HG02852 (cell line): ENCODE results near the gene THSD7A.

Source experiments
- ATAC-seq: cut with Tn5 transposase; IDR thresholded peaks from one replicate; pipeline ENCODE4 v1.9.1; 2021; ENCODE audit warnings: mild to moderate bottlenecking, moderate library complexity; ENCODE audit not compliant: unreplicated experiment

THSD7A gene

DNA sequence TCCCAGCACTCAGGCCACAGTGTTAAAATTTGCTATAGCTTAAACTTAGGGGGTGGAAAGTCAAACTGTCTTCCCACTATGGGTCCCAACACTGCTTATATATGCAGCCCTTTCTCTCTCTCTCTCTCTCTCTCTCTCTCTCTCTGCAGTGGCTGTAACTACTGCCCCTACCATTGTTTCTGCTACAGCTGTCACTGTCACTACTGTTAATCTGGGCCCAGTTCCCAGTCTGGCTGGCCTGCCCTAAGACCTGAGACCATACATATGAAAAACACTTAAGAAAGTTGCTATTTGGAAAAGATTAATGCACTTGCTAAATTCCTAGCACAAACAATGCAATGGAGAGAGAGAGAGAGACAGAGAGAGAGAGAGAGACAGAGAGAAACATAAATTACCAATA is 78.6 kb downstream of the THSD7A start:
- no peak for ATAC-seq

DNA sequence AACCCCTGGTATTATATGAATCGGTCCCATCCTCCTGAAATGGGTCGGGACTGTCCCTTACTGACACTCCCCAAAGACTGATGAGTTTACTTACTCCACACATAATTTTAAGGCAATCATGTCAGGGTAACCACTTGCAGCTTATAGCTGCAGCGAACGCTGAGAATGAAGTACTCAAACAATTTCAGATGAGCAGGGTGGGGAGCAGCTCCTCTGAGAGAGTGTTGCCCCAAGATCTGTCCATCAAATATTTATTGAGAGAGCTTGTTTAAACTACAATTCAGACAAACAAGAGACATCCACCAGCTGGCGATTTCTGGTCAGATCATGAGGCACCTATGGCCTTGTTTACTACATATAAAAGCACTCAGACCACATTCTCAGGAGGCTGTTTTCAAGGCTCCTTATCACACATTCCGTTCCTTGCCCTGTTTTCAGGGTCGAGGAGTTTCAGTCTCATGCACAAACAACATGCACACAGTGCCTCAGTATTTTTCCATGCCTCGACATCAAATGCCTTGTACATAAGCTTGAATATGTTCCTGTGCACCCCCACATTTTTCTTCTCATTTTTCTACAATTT is 80.1 kb downstream of the THSD7A start:
- ATAC-seq, result no peak

DNA sequence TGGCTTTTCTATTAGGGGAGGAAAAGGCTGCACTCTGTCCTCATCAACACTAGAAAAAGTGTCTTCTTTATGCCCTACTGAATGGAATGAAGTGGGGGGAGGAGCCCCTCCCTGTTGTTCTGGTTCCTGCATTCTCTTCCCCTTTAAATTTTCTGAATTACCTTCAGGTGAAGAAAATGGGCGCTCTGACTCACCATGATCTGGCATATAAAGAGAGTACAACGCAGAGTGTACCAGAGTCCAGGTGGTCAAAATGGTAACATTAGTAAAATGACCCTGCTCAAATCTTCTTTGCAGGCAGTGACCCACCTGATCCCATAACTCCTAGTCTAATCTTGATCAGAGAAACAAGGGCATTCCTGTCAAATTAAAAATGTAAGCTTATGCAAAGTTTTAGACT is 80.7 kb downstream of the THSD7A start:
- ATAC-seq, result no peak

DNA sequence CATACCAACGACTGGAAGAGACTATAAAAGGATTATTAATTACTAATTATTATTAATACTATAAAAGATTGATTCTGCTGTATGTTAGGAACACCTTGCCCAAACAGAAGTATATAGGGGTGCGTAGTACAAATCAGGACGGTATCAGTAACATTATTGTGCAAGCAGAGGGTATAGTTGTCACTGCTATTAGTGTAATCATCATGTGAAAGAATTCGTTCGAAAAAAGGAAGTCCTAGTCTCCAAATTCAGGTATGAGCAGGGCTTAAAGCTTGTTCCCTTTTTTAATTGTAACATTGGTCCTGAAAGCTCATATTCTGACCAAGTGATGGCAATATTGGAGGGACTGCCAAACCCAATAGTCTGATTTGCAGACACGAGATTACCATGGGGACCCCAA is 81.8 kb downstream of the THSD7A start:
- no peak for ATAC-seq

DNA sequence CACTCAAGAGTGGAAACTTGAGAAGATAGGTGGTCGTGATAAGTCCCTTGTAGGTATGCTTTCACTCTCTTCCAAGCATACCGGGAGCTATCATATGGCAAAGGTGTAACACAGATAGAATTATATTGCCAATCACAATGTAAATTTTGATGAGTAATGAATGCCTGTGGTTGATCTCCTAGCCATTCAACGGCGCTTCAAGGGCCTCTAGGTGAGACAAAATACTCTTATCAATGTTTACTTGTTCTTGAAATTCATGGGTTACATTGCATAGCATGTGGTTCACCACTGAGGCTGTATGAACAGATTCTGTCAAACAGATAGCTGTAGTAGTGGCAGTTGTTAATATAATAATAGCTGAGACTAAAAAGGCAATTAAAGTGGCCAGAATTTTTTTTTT is 82.4 kb downstream of the THSD7A start:
- ATAC-seq, result no peak

DNA sequence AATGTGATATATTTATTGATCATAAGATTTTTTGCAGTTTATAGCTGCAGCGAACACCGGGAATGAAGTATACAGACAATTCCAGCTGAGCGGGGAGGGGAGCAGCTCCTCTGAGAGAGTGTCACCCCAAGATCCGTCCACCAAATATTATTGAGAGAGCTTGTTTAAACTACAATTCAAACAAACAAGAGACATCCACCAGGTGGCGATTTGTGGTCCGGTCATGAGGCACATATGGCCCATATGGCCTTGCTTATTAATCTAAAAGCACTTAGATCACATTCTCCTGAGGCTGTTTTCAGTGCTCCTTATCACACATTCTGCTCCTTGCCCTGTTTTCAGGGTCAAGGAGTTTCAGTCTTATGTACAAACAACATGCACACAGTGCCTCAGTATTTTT is 83.1 kb downstream of the THSD7A start:
- no peak for ATAC-seq

DNA sequence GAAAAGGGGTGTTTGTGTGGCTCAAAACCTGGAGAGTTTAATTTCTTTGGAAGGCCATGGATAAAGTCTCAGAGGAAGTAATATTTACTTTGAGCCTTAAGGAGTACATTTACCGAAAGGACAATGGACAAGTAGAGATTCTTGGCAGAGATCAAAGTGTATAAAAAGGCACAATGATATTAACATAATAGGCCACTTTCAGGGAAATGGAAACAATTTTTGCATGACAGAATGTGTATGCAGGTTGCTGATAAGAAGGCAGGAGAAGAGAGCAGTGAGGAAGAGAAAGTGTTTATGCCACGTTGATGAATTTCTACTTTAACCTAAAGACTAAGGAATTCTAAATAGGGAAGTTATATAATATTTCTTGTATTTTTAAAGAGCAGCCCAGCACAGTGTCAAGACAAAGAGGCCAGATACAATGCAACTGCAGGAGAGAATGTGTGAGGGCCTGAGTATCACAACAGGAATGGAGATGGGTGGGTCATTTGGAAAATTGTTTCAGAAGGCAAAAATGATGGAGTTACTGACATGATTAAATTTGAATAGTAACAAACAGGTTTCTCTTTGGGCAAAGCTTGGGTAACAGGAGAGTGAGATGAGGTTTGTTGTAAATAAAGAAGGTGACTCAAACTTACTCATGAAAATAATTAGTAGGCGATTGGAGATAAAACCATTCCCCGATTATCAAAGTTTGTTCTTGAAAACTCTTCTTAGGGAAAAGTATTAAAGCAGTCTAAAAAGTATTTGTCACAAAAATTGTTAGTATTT is 84.1 kb downstream of the THSD7A start:
- no peak for ATAC-seq

DNA sequence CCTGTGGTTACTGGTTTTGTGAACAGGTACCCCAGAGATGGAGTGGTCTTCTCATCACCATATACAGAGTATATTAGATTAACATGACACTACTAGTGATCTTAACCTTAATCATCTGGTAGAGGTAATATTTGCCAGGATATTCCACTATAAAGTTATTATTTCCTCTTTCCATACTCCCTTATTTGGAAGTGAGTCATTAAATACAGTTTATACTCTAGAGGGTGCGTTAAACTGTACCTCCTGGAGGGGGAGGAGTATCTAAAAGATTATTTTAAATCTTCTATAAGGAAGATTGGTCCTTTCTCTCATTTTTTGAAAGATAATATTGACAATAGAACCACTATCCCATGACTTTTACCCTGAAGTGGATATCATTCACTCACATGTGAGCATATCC is 85.4 kb downstream of the THSD7A start:
- no peak for ATAC-seq

DNA sequence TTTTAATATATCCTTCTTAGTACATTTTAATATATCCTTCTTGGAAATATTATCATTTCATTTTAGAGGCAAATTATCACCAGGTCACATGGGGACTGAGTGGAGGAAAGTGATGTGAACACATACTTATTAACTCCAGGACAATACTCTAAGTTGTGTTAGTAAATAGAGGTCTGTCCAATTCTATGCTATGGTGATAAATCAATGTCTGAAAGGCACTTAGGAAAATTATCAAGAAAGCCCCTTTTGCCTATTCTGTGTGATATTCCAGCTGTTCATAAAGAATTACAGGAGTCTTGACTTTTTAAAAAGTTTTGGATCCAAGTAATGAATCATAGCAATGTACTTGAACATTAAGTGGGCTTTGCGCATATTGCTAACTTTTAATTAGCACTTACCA is 88.5 kb downstream of the THSD7A start:
- ATAC-seq, result no peak

DNA sequence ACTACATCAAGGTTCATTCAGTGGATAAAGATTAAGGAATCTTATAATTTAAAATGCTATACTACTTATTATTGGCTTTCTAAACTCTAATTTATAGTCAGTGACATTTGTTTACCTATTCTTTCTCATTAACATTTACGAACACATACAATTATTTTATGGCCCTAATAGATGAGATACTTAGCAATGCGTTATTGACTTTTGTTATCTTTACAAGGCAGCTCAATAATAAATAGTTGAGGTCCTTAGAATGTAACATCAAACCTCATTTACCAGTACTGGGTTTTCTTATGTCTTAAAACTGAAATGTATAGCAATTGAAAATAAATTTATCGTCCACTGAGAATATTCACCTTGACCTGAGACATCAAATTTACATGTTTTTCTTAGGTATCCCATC is 89.0 kb downstream of the THSD7A start:
- ATAC-seq, result no peak

DNA sequence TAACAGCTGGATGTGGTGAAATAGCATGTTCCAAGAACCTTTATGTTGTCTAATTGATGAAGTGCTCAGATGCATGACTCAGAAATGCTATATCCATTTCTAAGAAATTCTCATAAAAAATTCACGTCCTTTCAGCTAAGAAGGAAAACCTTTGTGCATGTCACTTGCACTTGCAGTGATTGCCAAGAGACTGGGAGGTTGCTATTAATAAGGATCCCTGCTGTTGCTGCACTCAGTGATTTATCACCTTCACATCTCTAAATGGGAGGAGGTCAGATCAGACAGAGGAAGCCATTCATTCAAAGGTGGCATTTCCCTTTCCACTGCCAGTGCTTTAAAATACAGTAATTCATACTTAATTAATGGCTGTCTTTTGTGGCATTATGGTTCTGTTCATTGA is 89.5 kb downstream of the THSD7A start:
- ATAC-seq, result no peak

DNA sequence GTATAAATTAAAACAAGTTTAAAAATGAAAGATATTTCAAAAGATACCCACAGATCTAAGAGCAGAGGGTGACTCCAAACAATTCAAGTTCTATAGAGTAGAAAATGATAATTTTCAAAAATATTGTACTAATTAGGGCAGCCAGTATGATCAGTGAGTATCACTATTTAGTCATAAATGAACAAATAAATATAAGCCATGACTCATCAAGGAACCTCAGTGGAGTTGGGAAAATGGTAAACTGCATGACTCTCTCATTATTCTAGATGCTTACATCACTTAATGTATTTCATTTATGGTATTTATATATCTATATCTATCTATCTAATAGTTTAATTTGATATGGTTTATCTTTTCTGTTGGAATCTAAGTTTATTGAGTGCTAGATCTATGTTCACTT is 94.3 kb downstream of the THSD7A start:
- ATAC-seq, result no peak

DNA sequence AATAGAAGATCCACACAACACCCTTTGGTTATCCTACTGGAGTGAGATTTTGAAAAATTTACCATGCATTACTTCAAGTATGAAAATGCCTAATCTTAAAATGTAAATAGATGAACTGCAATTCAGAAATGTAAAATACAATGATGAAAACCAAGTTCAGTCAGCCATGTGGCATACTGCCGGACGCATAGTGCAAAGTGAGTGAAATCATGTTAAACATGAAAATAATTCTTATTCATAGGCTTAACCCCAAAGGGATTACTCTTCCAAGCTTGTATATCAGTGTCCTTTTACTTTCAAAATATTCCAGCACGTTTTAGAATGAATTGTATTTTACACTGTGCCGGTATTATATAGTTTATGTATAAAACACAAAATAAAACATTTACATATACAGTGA is 99.8 kb downstream of the THSD7A start:
- no peak for ATAC-seq

DNA sequence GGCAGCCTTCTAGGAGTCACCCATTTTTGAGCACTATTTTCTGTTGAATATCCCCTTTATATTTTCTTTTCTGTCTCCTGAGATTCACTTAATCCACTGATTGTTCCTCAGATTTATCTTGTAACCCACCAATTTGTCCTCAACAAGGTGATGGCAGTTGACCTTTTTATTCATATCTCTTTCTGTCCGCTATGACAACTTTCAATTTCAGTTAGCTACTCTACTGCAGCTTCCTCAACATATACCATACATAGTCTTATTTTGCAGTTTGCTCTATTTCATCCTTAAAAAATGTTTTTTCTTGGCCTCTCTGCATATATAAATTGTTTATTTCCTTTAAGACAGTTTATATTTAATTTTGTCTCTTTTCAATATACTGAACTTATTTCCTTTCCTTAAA is 101.3 kb downstream of the THSD7A start:
- no peak for ATAC-seq

DNA sequence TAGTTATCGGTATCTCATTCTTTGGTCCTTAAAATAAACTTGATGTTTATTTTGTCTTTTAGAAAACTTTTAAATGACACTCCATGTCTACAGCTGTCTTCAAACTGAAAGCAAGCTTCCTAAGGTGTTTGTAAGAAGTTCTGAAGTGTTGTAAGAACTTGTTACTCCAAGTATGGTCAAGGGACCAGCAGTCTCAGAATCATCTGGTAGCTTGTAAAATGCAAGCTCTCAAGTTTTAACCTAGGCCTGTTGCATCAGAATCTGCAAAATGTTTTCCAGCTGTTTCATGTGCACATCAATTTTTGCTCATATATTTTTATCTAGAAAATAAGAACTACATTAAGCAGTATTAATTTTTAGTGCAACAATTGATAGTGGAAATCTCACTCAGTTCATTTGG is 104.1 kb downstream of the THSD7A start:
- no peak for ATAC-seq

DNA sequence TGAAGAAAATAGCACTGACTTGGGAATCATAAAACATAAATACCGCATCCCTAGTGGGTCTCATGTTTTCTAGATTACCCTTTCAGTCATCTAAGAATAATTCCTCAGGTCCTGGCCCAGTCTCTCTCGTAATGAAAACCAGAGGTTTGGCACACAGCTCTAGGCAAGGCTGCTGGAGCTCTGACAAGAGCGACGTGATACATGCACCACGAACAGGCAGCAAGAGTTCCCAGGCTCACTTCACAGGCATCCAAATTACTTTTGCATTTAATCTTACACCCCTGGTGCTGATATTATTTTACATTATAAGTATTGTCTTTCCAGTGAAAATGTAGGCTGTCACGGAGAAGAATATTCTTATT is 105.2 kb downstream of the THSD7A start:
- ATAC-seq, result no peak

DNA sequence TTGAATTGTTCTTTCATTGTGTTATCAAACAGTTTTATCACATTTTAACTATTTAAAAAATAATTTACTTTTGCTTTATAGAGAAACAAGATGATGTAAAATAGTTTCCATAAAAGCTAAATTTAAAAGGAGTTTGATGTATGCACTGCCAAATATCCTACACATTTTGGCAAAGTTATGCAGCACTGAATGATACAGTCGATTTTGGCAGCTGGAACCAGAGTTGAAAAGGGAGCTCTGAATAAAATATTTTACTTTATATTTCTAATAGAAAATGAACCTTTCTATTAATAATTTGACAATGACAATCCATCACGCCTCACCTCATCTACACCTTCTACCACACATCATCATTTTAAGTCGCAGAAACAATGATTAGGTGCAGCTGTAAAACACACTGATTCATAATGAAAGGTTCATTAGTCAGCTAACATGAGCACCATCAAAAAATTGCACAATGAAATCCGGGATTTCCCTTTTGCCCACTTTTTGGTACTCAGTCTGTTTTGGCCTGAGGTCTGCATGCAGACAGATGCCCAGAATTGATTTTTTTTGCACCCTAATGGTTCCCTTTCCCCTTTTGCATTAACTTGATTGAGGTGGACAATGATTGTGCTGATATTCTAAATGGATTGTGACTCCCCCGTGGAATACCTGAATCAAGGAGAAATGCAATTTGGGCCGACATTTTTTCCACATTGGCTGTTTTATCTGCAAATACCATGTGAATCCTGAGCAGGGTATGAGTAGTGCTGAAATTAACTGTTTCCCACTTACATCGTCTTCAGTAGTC is 105.8 kb downstream of the THSD7A start:
- ATAC-seq, result no peak

DNA sequence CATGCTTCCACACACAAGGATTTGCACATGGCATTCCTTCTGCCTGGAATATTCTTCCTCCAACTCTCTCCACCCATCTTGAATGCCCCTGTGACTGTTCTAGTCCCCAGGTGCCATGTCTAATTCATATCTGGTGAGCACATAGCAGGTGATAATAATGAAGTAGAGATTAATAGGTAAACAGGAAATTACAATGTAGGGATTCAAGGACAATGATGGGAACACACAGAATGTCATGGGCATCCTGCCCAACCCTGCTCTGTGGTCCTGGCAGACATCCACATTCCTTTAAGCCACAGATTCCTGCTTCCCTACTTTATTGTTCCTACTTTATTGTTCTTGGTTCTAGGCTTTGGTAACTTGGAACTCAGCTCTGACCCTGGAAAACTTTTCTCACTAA is 115.8 kb downstream of the THSD7A start:
- no peak for ATAC-seq

DNA sequence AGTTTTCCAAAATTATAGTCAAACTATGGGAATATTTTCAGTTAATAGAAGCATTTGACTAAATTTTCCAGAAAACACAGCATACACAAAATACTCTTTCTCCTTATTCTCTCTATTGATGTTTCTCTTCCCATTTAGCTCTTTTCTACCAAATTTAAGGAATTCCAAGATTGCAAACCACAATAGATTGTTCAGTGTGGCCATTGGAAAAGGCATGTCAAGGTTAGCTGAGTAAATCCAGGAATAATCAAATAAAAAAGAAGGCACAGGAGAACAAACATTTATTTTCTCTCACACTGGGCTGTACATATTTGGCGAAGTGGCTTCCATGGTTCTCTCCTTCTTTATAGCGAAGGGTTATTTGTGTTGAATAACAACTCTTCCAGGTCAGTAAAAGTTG is 117.3 kb downstream of the THSD7A start:
- no peak for ATAC-seq

DNA sequence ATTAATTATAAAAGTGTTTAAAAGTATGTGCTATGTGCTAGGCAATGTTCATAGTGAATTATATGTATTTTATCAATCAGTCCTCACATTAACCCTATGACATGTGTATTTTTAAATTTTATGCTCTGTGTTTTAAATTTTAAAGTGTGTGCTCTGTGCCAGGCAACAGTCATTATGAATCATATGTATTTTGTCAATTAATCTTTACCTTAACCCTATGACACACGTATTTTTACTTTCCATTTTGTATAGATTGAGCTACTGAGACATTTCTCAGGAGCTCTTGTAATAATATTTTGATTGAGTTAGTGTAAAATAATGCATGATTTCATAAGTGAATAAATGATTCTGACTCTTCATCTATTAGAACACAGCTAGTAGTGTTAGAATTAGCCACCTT is 117.8 kb downstream of the THSD7A start:
- ATAC-seq, result no peak

DNA sequence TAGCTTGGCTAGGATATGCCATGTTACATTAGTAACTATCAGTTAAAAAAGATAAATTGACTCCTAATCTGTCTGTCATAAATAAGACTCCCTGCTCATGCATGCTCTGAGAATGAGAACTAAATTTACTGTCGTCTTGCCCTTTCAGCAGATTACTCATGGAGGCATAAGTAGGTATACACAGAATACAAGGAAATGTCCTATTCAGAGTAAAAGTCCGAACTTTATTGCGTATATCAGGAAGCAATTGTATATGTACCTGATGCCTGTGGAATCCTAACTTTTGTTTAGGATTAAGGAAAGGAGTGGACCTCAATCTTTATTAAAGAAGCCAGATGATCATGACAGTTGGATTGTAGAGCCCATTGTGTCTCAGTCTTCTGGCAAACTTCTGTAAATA is 118.6 kb downstream of the THSD7A start:
- ATAC-seq, result no peak

DNA sequence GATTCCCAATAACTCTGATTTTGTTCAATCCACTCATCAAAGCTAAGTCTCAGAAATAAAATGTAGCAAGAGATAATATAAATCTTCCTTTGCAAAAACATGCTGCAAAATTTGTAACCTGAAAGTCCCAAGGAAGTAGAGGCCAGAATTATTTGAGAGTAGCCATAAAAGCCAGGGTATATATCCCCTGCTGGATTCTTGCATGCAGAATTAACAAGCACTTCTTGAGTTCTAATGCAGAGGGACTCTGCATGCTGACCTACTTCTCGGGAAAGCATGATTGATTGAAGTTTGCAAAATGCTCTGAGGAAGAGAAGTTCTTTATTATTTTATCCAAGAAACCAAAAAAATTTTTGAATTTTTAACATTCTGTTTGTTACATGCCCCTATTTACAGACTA is 121.6 kb downstream of the THSD7A start:
- ATAC-seq, result no peak
